Measurements from ENCODE around the gene IL6R.

IL6R gene

DNA sequence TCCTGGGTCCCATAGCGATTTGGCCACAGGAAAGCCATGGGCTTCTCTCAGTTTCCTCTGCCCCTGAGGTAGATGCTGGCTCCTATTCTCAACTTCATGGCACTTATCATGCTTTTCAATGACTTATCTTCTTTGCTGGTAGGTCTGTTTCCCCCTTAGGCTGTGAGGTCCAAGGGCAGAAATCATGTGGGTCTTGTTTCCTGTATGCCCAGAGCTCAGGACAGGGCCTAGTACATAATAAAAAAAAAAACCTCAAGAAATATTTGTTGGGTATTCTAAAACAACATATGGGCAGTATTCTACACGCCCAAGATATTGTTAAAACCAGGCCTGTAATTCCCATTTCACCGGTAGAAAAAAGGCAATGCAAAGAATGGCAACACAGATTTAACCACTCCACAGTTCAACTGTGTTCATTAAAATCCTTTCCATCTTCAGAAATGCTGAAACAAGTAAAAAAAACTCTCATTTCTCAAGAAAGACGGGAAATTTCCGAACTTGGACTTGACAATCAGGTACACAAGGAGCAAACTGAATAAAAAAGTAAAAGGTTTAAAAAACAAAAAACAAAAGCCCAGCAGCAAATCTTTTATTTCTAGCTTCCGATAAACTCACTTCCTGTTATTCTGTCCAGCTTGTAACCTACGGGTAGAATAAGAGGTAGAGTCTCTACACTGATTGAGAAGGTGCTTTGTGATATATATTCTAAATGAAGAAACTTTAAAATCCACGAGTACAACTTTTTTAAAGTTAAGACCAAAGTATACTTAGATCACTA lies 90.5 kb downstream of the IL6R start:
- H3K4me3 ChIP-seq (ENCODE audit: low read length): no peak overlapping the region
- no peak overlapping the region for H3K9ac ChIP-seq (ENCODE audit: low read length)
- no peak for TF ChIP-seq EZH2phosphoT487 (IDR thresholded peaks at IDR 0.05; ENCODE audit: low read depth)
- TF ChIP-seq, protein P1, sequence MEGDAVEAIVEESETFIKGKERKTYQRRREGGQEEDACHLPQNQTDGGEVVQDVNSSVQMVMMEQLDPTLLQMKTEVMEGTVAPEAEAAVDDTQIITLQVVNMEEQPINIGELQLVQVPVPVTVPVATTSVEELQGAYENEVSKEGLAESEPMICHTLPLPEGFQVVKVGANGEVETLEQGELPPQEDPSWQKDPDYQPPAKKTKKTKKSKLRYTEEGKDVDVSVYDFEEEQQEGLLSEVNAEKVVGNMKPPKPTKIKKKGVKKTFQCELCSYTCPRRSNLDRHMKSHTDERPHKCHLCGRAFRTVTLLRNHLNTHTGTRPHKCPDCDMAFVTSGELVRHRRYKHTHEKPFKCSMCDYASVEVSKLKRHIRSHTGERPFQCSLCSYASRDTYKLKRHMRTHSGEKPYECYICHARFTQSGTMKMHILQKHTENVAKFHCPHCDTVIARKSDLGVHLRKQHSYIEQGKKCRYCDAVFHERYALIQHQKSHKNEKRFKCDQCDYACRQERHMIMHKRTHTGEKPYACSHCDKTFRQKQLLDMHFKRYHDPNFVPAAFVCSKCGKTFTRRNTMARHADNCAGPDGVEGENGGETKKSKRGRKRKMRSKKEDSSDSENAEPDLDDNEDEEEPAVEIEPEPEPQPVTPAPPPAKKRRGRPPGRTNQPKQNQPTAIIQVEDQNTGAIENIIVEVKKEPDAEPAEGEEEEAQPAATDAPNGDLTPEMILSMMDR (IDR thresholded peaks at IDR 0.05; ENCODE audit: low read depth, low read length): no peak
- no peak overlapping the region for H3K27ac ChIP-seq (ENCODE audit: low read length)
- H3K79me2 ChIP-seq (ENCODE audit: low read length): no peaks in the 10 kb centered on the region
- H3K36me3 ChIP-seq (replicated peaks; ENCODE audit: low read depth, low read length): no peaks in the 10 kb centered on the region
- peaks cover 26% of the 10 kb centered on the region for H3K27me3 ChIP-seq (ENCODE audit: low read depth, low read length)
- no peak overlapping the region for H2AFZ ChIP-seq (ENCODE audit: low read depth, low read length)
- H3K4me1 ChIP-seq (ENCODE audit: low read length): peaks cover 35% of the 10 kb centered on the region
- H4K20me1 ChIP-seq (ENCODE audit: insufficient read depth, low read length): no peaks in the 10 kb centered on the region
- no peaks in the 10 kb centered on the region for H3K9me3 ChIP-seq (ENCODE audit: insufficient read depth, low read length)
- H3K4me2 ChIP-seq (ENCODE audit: low read length): no peak overlapping the region

DNA sequence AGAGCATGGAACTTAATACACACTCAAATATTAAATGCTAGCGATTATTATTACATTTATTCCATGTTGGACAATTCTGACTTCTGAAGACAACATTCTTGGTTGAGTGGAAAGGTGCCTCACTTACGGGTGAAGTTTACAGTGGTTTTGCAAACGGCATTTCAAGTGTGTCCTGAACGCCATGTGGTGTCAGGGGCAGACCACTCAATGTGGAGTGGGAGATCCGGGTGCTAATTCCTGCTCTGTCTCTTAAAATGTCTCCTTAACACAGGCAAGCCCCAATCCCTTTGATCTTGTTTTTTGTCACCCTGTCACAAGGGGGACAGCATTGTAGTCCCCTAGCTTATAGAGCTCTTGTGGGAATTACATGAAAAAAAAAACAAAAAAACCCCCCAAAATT lies 91.2 kb downstream of the IL6R start:
- Histone ChIP-seq H3K27ac (ENCODE audit: low read length) (no peak overlapping the region), H3K27me3 (ENCODE audit: low read depth, low read length) (peaks cover 19% of the 10 kb centered on the region), H3K4me2 (ENCODE audit: low read length) (peak overlapping the region; percentile 37), H3K9me3 (ENCODE audit: insufficient read depth, low read length) (no peaks in the 10 kb centered on the region), H3K36me3 (replicated peaks; ENCODE audit: low read depth, low read length) (no peaks in the 10 kb centered on the region), H2AFZ (ENCODE audit: low read depth, low read length) (no peak overlapping the region), H4K20me1 (ENCODE audit: insufficient read depth, low read length) (no peaks in the 10 kb centered on the region), H3K4me1 (ENCODE audit: low read length) (peaks cover 35% of the 10 kb centered on the region), H3K4me3 (ENCODE audit: low read length) (no peak overlapping the region), H3K79me2 (ENCODE audit: low read length) (no peaks in the 10 kb centered on the region), H3K9ac (ENCODE audit: low read length) (no peak overlapping the region)
- TF ChIP-seq EZH2phosphoT487 (IDR thresholded peaks at IDR 0.05; ENCODE audit: low read depth): no peak
- TF ChIP-seq, protein P1 (IDR thresholded peaks at IDR 0.05; ENCODE audit: low read depth, low read length): no peak

DNA sequence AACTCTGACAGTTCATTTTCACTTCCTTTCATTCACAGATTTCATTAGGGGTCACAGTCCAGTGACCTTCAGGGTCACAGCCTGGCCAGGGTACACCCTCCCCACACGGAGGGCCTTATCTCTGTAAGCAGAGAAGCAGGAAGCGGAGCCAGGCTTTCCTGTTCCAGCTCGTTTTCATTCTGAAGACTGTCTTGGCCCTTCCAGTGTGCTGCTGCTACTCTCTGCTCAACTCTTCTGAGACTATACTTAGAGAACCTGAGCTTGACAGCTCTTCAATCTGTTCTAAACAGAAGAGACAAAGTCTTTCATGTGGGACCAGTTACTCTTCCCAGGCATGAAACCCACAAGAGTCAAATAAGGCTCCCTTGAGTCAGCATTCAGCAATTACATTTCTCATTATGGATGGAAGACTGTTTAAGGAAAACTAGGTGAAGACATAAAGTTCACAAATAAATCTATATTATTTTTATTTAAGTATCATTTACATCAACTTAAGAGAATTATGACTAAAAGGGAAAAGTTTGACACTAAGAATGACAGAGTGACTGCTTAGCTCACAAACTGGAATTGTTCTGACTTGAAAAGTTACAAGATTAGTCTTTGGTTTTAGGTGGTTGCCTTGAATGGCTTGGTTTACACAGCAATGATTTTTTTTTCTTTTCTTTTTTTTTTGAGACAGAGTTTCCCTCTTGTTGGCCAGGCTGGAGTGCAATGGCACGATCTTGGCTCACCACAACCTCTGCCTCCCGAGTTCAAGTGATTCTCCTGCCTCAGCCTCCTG lies 92.1 kb downstream of the IL6R start:
- Histone ChIP-seq H4K20me1 (ENCODE audit: insufficient read depth, low read length) (no peaks in the 10 kb centered on the region), H3K9me3 (ENCODE audit: insufficient read depth, low read length) (no peaks in the 10 kb centered on the region), H3K4me1 (ENCODE audit: low read length) (peaks cover 31% of the 10 kb centered on the region), H3K27ac (ENCODE audit: low read length) (peak overlapping the region; percentile 8; the same call in 1 of the 2 replicates), H3K36me3 (replicated peaks; ENCODE audit: low read depth, low read length) (no peaks in the 10 kb centered on the region), H2AFZ (ENCODE audit: low read depth, low read length) (0 out of 2 replicates have a peak overlapping the region, but pooled peaks have one; percentile 1), H3K4me3 (ENCODE audit: low read length) (0 out of 2 replicates have a peak overlapping the region, but pooled peaks have one; percentile 2), H3K27me3 (ENCODE audit: low read depth, low read length) (peaks cover 16% of the 10 kb centered on the region), H3K79me2 (ENCODE audit: low read length) (no peaks in the 10 kb centered on the region), H3K4me2 (ENCODE audit: low read length) (peak overlapping the region; percentile 37), H3K9ac (ENCODE audit: low read length) (no peak overlapping the region)
- TF ChIP-seq EZH2phosphoT487 (IDR thresholded peaks at IDR 0.05; ENCODE audit: low read depth): no peak
- TF ChIP-seq, protein P1 (IDR thresholded peaks at IDR 0.05; ENCODE audit: low read depth, low read length): no peak

DNA sequence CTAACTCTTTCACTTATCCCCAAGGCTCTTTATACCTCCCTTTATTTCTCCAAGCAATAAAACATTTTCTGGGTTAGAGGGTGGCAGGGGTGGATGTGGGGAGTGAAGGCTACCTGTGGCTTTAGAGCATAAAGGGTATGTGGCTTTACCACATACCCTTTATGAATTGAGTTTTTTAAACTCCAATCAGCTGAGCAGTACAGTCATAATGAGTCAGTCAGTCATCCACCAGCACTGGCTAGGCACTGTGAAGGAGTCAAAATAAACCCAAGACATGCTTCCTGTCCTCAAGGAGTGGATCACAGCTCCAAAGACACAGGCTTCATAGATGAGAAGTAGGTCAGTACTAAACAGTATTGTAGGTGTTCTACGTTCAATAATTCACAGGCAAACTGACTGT lies 94.3 kb downstream of the IL6R start:
- H3K79me2 ChIP-seq (ENCODE audit: low read length): no peaks in the 10 kb centered on the region
- TF ChIP-seq, protein P1 (IDR thresholded peaks at IDR 0.05; ENCODE audit: low read depth, low read length): no peak
- no peak for TF ChIP-seq EZH2phosphoT487 (IDR thresholded peaks at IDR 0.05; ENCODE audit: low read depth)
- no peak overlapping the region for H3K27ac ChIP-seq (ENCODE audit: low read length)
- no peaks in the 10 kb centered on the region for H4K20me1 ChIP-seq (ENCODE audit: insufficient read depth, low read length)
- H3K4me3 ChIP-seq (ENCODE audit: low read length): no peak overlapping the region
- peaks cover 14% of the 10 kb centered on the region for H3K4me1 ChIP-seq (ENCODE audit: low read length)
- H3K27me3 ChIP-seq (ENCODE audit: low read depth, low read length): peaks cover 16% of the 10 kb centered on the region
- H3K4me2 ChIP-seq (ENCODE audit: low read length): no peak overlapping the region
- H3K9me3 ChIP-seq (ENCODE audit: insufficient read depth, low read length): no peaks in the 10 kb centered on the region
- H3K36me3 ChIP-seq (replicated peaks; ENCODE audit: low read depth, low read length): no peaks in the 10 kb centered on the region
- H2AFZ ChIP-seq (ENCODE audit: low read depth, low read length): no peak overlapping the region
- H3K9ac ChIP-seq (ENCODE audit: low read length): no peak overlapping the region

All from OCI-LY3 (cell line).